ENCODE results near the gene AP3S2. TPM values are rescaled to one million over a fixed set of nuclear protein-coding genes. Genes with fewer than 3 reads are reported as not detected.

Gene AP3S2
- total and polyA plus RNA-seq, 2 donors (not counting 1 experiment from before 2014, with no cell fraction given), result 11.3 to 32.3 TPM

DNA sequence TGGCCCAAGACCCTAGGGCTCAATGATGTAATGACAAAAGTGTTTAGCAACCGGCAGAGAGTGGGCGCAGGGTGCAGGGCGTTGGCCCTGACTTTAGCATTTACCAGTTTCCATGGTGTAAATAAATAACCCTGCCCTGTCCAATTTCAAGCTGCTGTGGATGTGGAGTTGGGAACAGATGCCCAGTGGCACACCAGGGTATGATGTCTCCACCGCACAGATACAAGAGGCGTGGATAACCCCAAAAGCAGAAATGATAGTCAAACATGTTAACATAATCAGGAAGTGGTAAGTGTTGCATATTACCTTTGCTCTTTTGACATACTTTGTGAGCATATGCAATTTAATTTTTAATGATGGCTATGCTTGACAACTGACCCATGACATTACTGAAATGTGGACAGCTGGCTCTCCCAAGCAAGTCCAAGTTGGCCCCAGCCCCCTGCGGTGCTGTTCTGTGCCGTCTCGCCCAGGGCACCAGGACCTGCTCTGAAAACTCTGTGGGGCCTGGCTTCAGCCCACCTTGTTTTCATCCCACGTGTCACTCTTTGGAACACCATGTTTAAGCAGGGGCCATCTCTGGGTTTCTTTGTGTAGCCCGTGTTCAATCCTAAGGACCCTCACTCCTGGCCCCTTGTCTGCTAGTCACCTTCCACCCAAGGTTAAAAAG lies 68.4 kb downstream of the AP3S2 start:
- H3K4me3 Mint-ChIP-seq, result no peak overlapping the region
- no peak overlapping the region for H3K9ac ChIP-seq (ENCODE audit: low read length)
- peak overlapping the region; percentile 10 for H3K27ac Mint-ChIP-seq
- peaks cover 6 to 13% of the 10 kb centered on the region in 2 donors for H3K4me1 ChIP-seq (ENCODE audit: control insufficient read depth in 2 of 2, insufficient read depth in 2 of 2, low read length in 2 of 2)
- WGBS (ENCODE audit: insufficient coverage), result 85% methylated on average over 6 of the region's 10 CpGs
- H3K4me1 Mint-ChIP-seq, result peaks cover 13% of the 10 kb centered on the region
- H3K4me3 ChIP-seq (ENCODE audit: control extremely low read depth in 1 of 5, extremely low read depth in 1 of 5, insufficient read depth in 1 of 5, low read depth in 2 of 5, low read length in 4 of 5), result no peak overlapping the region
- H3K9me3 ChIP-seq (ENCODE audit: control extremely low read depth in 1 of 3, control insufficient read depth in 2 of 3, insufficient read depth in 1 of 3, low read length in 2 of 3), result peaks cover 0 to 4% (median 0%) of the 10 kb centered on the region in 3 donors
- intact Hi-C loops (cut with micrococcal nuclease), result no loop called here
- no peak overlapping the region for H2AFZ ChIP-seq (ENCODE audit: insufficient read depth, low read depth, low read length, poor library complexity, severe bottlenecking)
- H3K79me2 ChIP-seq (ENCODE audit: control insufficient read depth, insufficient read depth, low read length), result no peaks in the 10 kb centered on the region
- H3K27ac ChIP-seq (ENCODE audit: low read length in 2 of 2), result no peak overlapping the region
- no peak for ATAC-seq (ENCODE audit: low read depth)
- DNase-seq, result peak; percentile 30
- ChIA-PET POLR2A (interaction anchor here (0.7 kb wide), 1 partner anchor 659 kb away, joined by 4 read pairs; no protein-coding TSS in a partner anchor), CTCF (no interaction called here)
- TF ChIP-seq, protein P1, sequence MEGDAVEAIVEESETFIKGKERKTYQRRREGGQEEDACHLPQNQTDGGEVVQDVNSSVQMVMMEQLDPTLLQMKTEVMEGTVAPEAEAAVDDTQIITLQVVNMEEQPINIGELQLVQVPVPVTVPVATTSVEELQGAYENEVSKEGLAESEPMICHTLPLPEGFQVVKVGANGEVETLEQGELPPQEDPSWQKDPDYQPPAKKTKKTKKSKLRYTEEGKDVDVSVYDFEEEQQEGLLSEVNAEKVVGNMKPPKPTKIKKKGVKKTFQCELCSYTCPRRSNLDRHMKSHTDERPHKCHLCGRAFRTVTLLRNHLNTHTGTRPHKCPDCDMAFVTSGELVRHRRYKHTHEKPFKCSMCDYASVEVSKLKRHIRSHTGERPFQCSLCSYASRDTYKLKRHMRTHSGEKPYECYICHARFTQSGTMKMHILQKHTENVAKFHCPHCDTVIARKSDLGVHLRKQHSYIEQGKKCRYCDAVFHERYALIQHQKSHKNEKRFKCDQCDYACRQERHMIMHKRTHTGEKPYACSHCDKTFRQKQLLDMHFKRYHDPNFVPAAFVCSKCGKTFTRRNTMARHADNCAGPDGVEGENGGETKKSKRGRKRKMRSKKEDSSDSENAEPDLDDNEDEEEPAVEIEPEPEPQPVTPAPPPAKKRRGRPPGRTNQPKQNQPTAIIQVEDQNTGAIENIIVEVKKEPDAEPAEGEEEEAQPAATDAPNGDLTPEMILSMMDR (IDR thresholded peaks at IDR 0.05), result no peak
- no peak for TF ChIP-seq EZH2 (IDR thresholded peaks at IDR 0.05; ENCODE audit: borderline replicate concordance, insufficient read depth, low read depth, low read length, poor library complexity, severe bottlenecking)
- H3K4me2 ChIP-seq (replicated peaks; ENCODE audit: low read depth, low read length, poor library complexity, severe bottlenecking), result no peak overlapping the region
- H3K36me3 ChIP-seq (replicated peaks in 1 of 2; ENCODE audit: control extremely low read depth in 1 of 2, control insufficient read depth in 1 of 2, extremely low read depth in 1 of 2, insufficient read depth in 2 of 2, low read length in 1 of 2), result no peaks in the 10 kb centered on the region
- peaks cover 0 to 7% (median 0%) of the 10 kb centered on the region in 4 experiments for H3K27me3 ChIP-seq (replicated peaks in 1 of 4; ENCODE audit: control extremely low read depth in 1 of 4, control insufficient read depth in 3 of 4, insufficient read depth in 4 of 4, low read length in 3 of 4)
- H3K27me3 Mint-ChIP-seq, result peaks cover 26% of the 10 kb centered on the region
- H3K9me3 Mint-ChIP-seq (ENCODE audit: insufficient read depth), result no peaks in the 10 kb centered on the region
- no peaks in the 10 kb centered on the region for H4K20me1 ChIP-seq (ENCODE audit: control insufficient read depth, insufficient read depth, low read length, poor library complexity, severe bottlenecking)

DNA sequence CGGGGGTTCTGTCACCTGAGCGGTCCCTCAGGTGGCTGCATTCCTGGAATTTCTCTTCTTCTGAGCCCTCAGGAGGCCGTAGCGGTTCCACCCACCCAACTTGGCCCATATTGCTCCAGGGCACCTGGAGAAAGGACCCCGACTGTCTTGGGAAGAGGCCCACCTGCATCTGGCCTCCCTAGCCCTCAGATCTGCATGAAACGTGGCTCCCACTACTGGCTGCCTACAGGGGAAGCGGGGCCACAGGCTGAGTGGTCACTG lies 69.3 kb downstream of the AP3S2 start:
- Histone ChIP-seq H3K27ac (ENCODE audit: low read length in 2 of 2) (no peak overlapping the region), H3K9me3 (ENCODE audit: control extremely low read depth in 1 of 3, control insufficient read depth in 2 of 3, insufficient read depth in 1 of 3, low read length in 2 of 3) (peaks cover 0 to 4% (median 0%) of the 10 kb centered on the region in 3 donors), H2AFZ (ENCODE audit: insufficient read depth, low read depth, low read length, poor library complexity, severe bottlenecking) (no peak overlapping the region), H3K36me3 (replicated peaks in 1 of 2; ENCODE audit: control extremely low read depth in 1 of 2, control insufficient read depth in 1 of 2, extremely low read depth in 1 of 2, insufficient read depth in 2 of 2, low read length in 1 of 2) (no peaks in the 10 kb centered on the region), H3K4me1 (ENCODE audit: control insufficient read depth in 2 of 2, insufficient read depth in 2 of 2, low read length in 2 of 2) (peaks cover 6 to 13% of the 10 kb centered on the region in 2 donors), H3K9ac (ENCODE audit: low read length) (no peak overlapping the region), H3K4me3 (ENCODE audit: control extremely low read depth in 1 of 5, extremely low read depth in 1 of 5, insufficient read depth in 1 of 5, low read depth in 2 of 5, low read length in 4 of 5) (no peak overlapping the region), H4K20me1 (ENCODE audit: control insufficient read depth, insufficient read depth, low read length, poor library complexity, severe bottlenecking) (no peaks in the 10 kb centered on the region), H3K4me2 (replicated peaks; ENCODE audit: low read depth, low read length, poor library complexity, severe bottlenecking) (no peak overlapping the region), H3K79me2 (ENCODE audit: control insufficient read depth, insufficient read depth, low read length) (no peaks in the 10 kb centered on the region), H3K27me3 (replicated peaks in 1 of 4; ENCODE audit: control extremely low read depth in 1 of 4, control insufficient read depth in 3 of 4, insufficient read depth in 4 of 4, low read length in 3 of 4) (peaks cover 0 to 7% (median 0%) of the 10 kb centered on the region in 4 experiments)
- POLR2A ChIA-PET, result no interaction called here
- CTCF ChIA-PET, result no interaction called here
- intact Hi-C loops (cut with micrococcal nuclease), result no loop called here
- Mint-ChIP-seq H3K27ac (no peak overlapping the region), H3K4me1 (peaks cover 13% of the 10 kb centered on the region), H3K27me3 (peaks cover 28% of the 10 kb centered on the region), H3K9me3 (ENCODE audit: insufficient read depth) (no peaks in the 10 kb centered on the region), H3K4me3 (no peak overlapping the region)
- TF ChIP-seq EZH2 (IDR thresholded peaks at IDR 0.05; ENCODE audit: borderline replicate concordance, insufficient read depth, low read depth, low read length, poor library complexity, severe bottlenecking), result no peak
- TF ChIP-seq, protein P1 (IDR thresholded peaks at IDR 0.05), result no peak
- WGBS (ENCODE audit: insufficient coverage), result 93% methylated on average over 7 of the region's 7 CpGs
- ATAC-seq (ENCODE audit: low read depth) (no peak), DNase-seq (no peak)

All from B cell (primary cell).